ENCODE data around the gene VAV2. TPM values are rescaled to one million over a fixed set of nuclear protein-coding genes. Genes with fewer than 3 reads are reported as not detected.

VAV2 gene
- total and polyA plus RNA-seq, 2 of the 4 experiments (the other 2 are of a cell fraction) = 10.8 to 13.4 TPM

GRCh38 chr9:133895335-133895734 lies 96.8 kb downstream of the VAV2 start:
- CTCF ChIA-PET = no interaction called here
- H4K8ac ChIP-seq (ENCODE audit: low read depth in 2 of 2, low read length in 2 of 2) = no peak overlapping the region
- no peak overlapping the region for H2BK120ac ChIP-seq (ENCODE audit: low read depth, low read length)
- no peak overlapping the region for H3K14ac ChIP-seq (replicated peaks; ENCODE audit: low read depth, low read length)
- WGBS, 2 experiments (ENCODE audit: extremely low coverage in 2 of 2, insufficient read length in 1 of 2) = 93% methylated on average over 3 of the region's 11 CpGs; no CpG with 5 or more reads in 1 of the 2 experiments
- H3K27ac ChIP-seq (ENCODE audit: insufficient read depth, low read length) = no peak overlapping the region
- H4K91ac ChIP-seq (ENCODE audit: insufficient read depth, low read depth, low read length) = no peak overlapping the region
- H3K4me2 ChIP-seq (ENCODE audit: low read depth, low read length) = no peak overlapping the region
- no peak overlapping the region for H4K5ac ChIP-seq (ENCODE audit: low read depth, low read length)
- H3K79me1 ChIP-seq (ENCODE audit: low read depth in 1 of 2, low read length in 2 of 2) = peaks cover 4 to 38% of the 10 kb centered on the region in 2 experiments
- POLR2A ChIA-PET (ENCODE audit: unreplicated experiment) = interaction anchor here (0.5 kb wide), 1 partner anchor 544 kb away, joined by 3 read pairs; no protein-coding TSS in a partner anchor
- no peak overlapping the region for H3K4me3 ChIP-seq (ENCODE audit: insufficient read depth, low read depth, low read length)
- no peaks in the 10 kb centered on the region for H3K27me3 ChIP-seq (ENCODE audit: control insufficient read depth, insufficient read depth, low read length)
- H4K20me1 ChIP-seq (ENCODE audit: insufficient read depth, low read length) = peaks cover 4% of the 10 kb centered on the region
- TF ChIP-seq SMC3 (IDR thresholded peaks at IDR 0.05; ENCODE audit: low read depth, low read length) (no peak), FOS (IDR thresholded peaks at IDR 0.05; ENCODE audit: low read depth, low read length) (no peak), MXI1 (IDR thresholded peaks at IDR 0.05; ENCODE audit: borderline replicate concordance, low read depth, low read length) (no peak), CTCF (conservative IDR thresholded peaks at IDR 0.05; ENCODE audit: low read depth, low read length) (no peak), CEBPB (IDR thresholded peaks at IDR 0.05; ENCODE audit: low read depth, low read length) (no peak), CHD1 (IDR thresholded peaks at IDR 0.05; ENCODE audit: low read depth, low read length) (no peak), NFE2L2 (IDR thresholded peaks at IDR 0.05; ENCODE audit: low read depth, low read length) (no peak), RCOR1 (IDR thresholded peaks at IDR 0.05; ENCODE audit: insufficient replicate concordance, low read length) (no peak), RFX5 (IDR thresholded peaks at IDR 0.05; ENCODE audit: low read depth, low read length) (no peak)
- TF ChIP-seq, protein P1, sequence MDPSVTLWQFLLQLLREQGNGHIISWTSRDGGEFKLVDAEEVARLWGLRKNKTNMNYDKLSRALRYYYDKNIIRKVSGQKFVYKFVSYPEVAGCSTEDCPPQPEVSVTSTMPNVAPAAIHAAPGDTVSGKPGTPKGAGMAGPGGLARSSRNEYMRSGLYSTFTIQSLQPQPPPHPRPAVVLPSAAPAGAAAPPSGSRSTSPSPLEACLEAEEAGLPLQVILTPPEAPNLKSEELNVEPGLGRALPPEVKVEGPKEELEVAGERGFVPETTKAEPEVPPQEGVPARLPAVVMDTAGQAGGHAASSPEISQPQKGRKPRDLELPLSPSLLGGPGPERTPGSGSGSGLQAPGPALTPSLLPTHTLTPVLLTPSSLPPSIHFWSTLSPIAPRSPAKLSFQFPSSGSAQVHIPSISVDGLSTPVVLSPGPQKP (IDR thresholded peaks at IDR 0.05; ENCODE audit: borderline replicate concordance, low read depth, low read length) = no peak
- peaks cover 5% of the 10 kb centered on the region; the same call in 1 of the 2 replicates for H3K4me1 ChIP-seq (ENCODE audit: control insufficient read depth, insufficient read depth, low read length)
- in situ Hi-C loops (cut with MboI; ENCODE audit: low sequenced_read_pairs) = no loop called here
- dilution Hi-C loops (cut with HindIII; ENCODE audit: low sequenced_read_pairs, unreplicated experiment) = no loop called here
- no peak overlapping the region for H2BK15ac ChIP-seq (ENCODE audit: low read depth, low read length)
- no peak overlapping the region for H2AK5ac ChIP-seq (ENCODE audit: low read depth, low read length)
- BruUV-seq (replicated peaks) = no TSS peak
- H3K9me1 ChIP-seq (ENCODE audit: insufficient read depth, low read length) = 0 out of 2 replicates have a peak, but pooled peaks cover 9% of the 10 kb centered on the region
- DNase-seq (no peak), ATAC-seq (ENCODE audit: low read depth) (no peak)
- no peak overlapping the region for H3K56ac ChIP-seq (ENCODE audit: extremely low read depth, insufficient read depth, low read length)
- H2BK20ac ChIP-seq (ENCODE audit: low read depth, low read length) = no peak overlapping the region
- H3K9ac ChIP-seq (ENCODE audit: low read depth, low read length) = no peak overlapping the region
- H3K23ac ChIP-seq (ENCODE audit: low read depth, low read length) = no peak overlapping the region
- peaks cover 2% of the 10 kb centered on the region for H3K36me3 ChIP-seq (ENCODE audit: control insufficient read depth, insufficient read depth, low read length)
- intact Hi-C loops (cut with micrococcal nuclease) = no loop called here
- H2AFZ ChIP-seq (replicated peaks; ENCODE audit: low read length, poor library complexity) = no peak overlapping the region
- H3K18ac ChIP-seq (ENCODE audit: low read depth, low read length) = no peak overlapping the region
- no peak overlapping the region for H3K4ac ChIP-seq (ENCODE audit: low read depth, low read length)
- no peak overlapping the region for H2AK9ac ChIP-seq (replicated peaks; ENCODE audit: low read depth, low read length, poor library complexity)
- H2BK5ac ChIP-seq (ENCODE audit: low read depth, low read length, poor library complexity, severe bottlenecking) = no peak overlapping the region
- H3K9me3 ChIP-seq (ENCODE audit: control insufficient read depth, insufficient read depth, low read length) = no peaks in the 10 kb centered on the region
